Smooth muscle cell (in vitro differentiated cells): ENCODE data around the gene ZFYVE1. TPM values are rescaled to one million over a fixed set of nuclear protein-coding genes. Genes with fewer than 3 reads are reported as not detected.

Experiments used
- DNase-seq: peaks from one replicate; lab custom pipeline; 2025; ENCODE audit not compliant: unreplicated experiment; lab: John Stamatoyannopoulos, UW
- H2AFZ ChIP-seq: fragments of 200-600 bp; sonication (generic); 2 replicates; pipeline ENCODE4 v1.6.0; 2016; ENCODE audit warnings: antibody characterized with exemption, low read depth, mild to moderate bottlenecking
- H3F3A ChIP-seq: fragments of 200-600 bp; sonication (generic); 2 replicates; pipeline ENCODE4 v1.6.0; 2017; ENCODE audit warnings: antibody characterized with exemption, low read depth
- H3K27ac ChIP-seq: fragments of 200-600 bp; sonication (generic); 2 replicates; pipeline ENCODE4 v1.5.1; 2016; ENCODE audit warnings: low read depth, mild to moderate bottlenecking
- H3K27me3 ChIP-seq: fragments of 200-600 bp; sonication (generic); 2 replicates; pipeline ENCODE4 v1.6.1; 2016; ENCODE audit warnings: low read depth, mild to moderate bottlenecking
- H3K36me3 ChIP-seq: fragments of 200-600 bp; sonication (generic); 2 replicates; pipeline ENCODE4 v1.5.1; 2016; ENCODE audit warnings: low read depth
- H3K4me1 ChIP-seq: fragments of 200-600 bp; sonication (generic); 2 replicates; pipeline ENCODE4 v1.5.1; 2016; ENCODE audit warnings: low read depth
- H3K4me2 ChIP-seq: fragments of 200-600 bp; sonication (generic); 2 replicates; pipeline ENCODE4 v1.6.0; 2016; ENCODE audit warnings: mild to moderate bottlenecking
- H3K4me3 ChIP-seq: fragments of 200-600 bp; sonication (generic); 2 replicates; pipeline ENCODE4 v1.5.1; 2016; ENCODE audit warnings: mild to moderate bottlenecking
- H3K79me2 ChIP-seq: fragments of 200-600 bp; sonication (generic); 2 replicates; pipeline ENCODE4 v1.6.0; 2016; ENCODE audit warnings: low read depth, mild to moderate bottlenecking
- H3K9ac ChIP-seq: fragments of 200-600 bp; sonication (generic); 2 replicates; pipeline ENCODE4 v1.6.0; 2016; ENCODE audit warnings: low read depth
- H3K9me3 ChIP-seq: fragments of 200-600 bp; sonication (generic); replicated peaks from 2 replicates; pipeline ENCODE4 v1.5.1; 2016; ENCODE audit warnings: low read depth
- H4K20me1 ChIP-seq: fragments of 200-600 bp; sonication (generic); 2 replicates; pipeline ENCODE4 v1.6.0; 2016; ENCODE audit warnings: low read depth
- CTCF ChIP-seq: fragments of 200-600 bp; sonication (generic); IDR thresholded peaks from 2 replicates; pipeline ENCODE4 v1.5.1; 2017; ENCODE audit warnings: borderline replicate concordance, mild to moderate bottlenecking, antibody characterized with exemption; ENCODE audit not compliant: insufficient read depth, poor library complexity, severe bottlenecking
- WGBS: methylation state at CpG from one replicate; pipeline ENCODE4 v1.1.7; 2016; ENCODE audit warnings: low lambda C conversion rate; 5-methylcytosine and 5-hydroxymethylcytosine counted together
- polyA plus RNA-seq: library from polyadenylated mRNA; unstranded; fragments of >200 nt; fragmentation: Nextera tagmentation; extraction: Ambion mirVana; gene quantifications from 2 replicates; pipeline ENCODE4 v1.2.1, GENCODE V29; 2016
- total RNA-seq: library from RNA; depleted of rRNA; stranded (reverse); fragments of >200 nt; gene quantifications from 2 replicates; pipeline ENCODE4 v1.2.3, GENCODE V29; 2014

ZFYVE1 gene
- total and polyA plus RNA-seq, 2 experiments from 2014 or later = 19.0 to 20.1 TPM

GRCh38 chr14:72974661-72975060 lies 52.2 kb downstream of the ZFYVE1 start:
- 95% methylated on average over 12 of the region's 12 CpGs for WGBS
- Histone ChIP-seq H3K4me1 (peaks cover under 1% of the 10 kb centered on the region), H3F3A (no peaks in the 10 kb centered on the region), H3K4me3 (no peak overlapping the region), H3K79me2 (no peaks in the 10 kb centered on the region), H3K9ac (no peak overlapping the region), H2AFZ (no peak overlapping the region), H3K27ac (no peak overlapping the region), H3K27me3 (no peaks in the 10 kb centered on the region), H3K9me3 (no peaks in the 10 kb centered on the region), H3K36me3 (peaks cover 15% of the 10 kb centered on the region), H4K20me1 (peaks cover 4% of the 10 kb centered on the region), H3K4me2 (no peak overlapping the region)
- TF ChIP-seq CTCF = no peak
- DNase-seq = no peak

GRCh38 chr14:72970824-72971434 lies 56.0 kb downstream of the ZFYVE1 start:
- H3K36me3 ChIP-seq = peaks cover 18% of the 10 kb centered on the region
- no peaks in the 10 kb centered on the region for H3K4me1 ChIP-seq
- no peak overlapping the region for H3K4me3 ChIP-seq
- H4K20me1 ChIP-seq = no peaks in the 10 kb centered on the region
- H3F3A ChIP-seq = no peaks in the 10 kb centered on the region
- H3K9me3 ChIP-seq = no peaks in the 10 kb centered on the region
- no peaks in the 10 kb centered on the region for H3K27me3 ChIP-seq
- H3K4me2 ChIP-seq = no peak overlapping the region
- 96% methylated on average over 19 of the region's 20 CpGs for WGBS
- H2AFZ ChIP-seq = no peak overlapping the region
- H3K79me2 ChIP-seq = no peaks in the 10 kb centered on the region
- H3K9ac ChIP-seq = no peak overlapping the region
- no peak overlapping the region for H3K27ac ChIP-seq
- no peak for TF ChIP-seq CTCF
- DNase-seq = no peak

- Histone ChIP-seq H3K9me3 (no peaks in the 10 kb centered on the region), H4K20me1 (no peaks in the 10 kb centered on the region), H3K9ac (no peak overlapping the region), H3K4me1 (no peaks in the 10 kb centered on the region), H2AFZ (no peak overlapping the region), H3K27me3 (no peaks in the 10 kb centered on the region), H3K4me2 (no peak overlapping the region), H3K36me3 (peaks cover 10% of the 10 kb centered on the region), H3K79me2 (no peaks in the 10 kb centered on the region), H3F3A (no peaks in the 10 kb centered on the region), H3K4me3 (no peak overlapping the region), H3K27ac (no peak overlapping the region)
- 88% methylated on average over 17 of the region's 17 CpGs for WGBS
- no peak for TF ChIP-seq CTCF
- DNase-seq = no peak
Measured at GRCh38 chr14:72970058-72970630, 56.8 kb downstream of the ZFYVE1 start.

- no peak overlapping the region for H3K4me3 ChIP-seq
- TF ChIP-seq CTCF = no peak
- no peak overlapping the region for H3K4me2 ChIP-seq
- H3K9me3 ChIP-seq = no peaks in the 10 kb centered on the region
- H3K27ac ChIP-seq = no peak overlapping the region
- H3K9ac ChIP-seq = no peak overlapping the region
- H4K20me1 ChIP-seq = no peaks in the 10 kb centered on the region
- no peaks in the 10 kb centered on the region for H3K79me2 ChIP-seq
- no peaks in the 10 kb centered on the region for H3K27me3 ChIP-seq
- H2AFZ ChIP-seq = no peak overlapping the region
- WGBS = 93% methylated on average over 5 of the region's 5 CpGs
- no peaks in the 10 kb centered on the region for H3K4me1 ChIP-seq
- no peaks in the 10 kb centered on the region for H3F3A ChIP-seq
- DNase-seq = no peak
- peaks cover 5% of the 10 kb centered on the region for H3K36me3 ChIP-seq
Measured at GRCh38 chr14:72968316-72968715, 58.6 kb downstream of the ZFYVE1 start.
